PFSK-1 (cell line): ENCODE data around the gene STK40.

Experiments used
- POLR2AphosphoS5 ChIP-seq: IDR thresholded peaks from 2 replicates; pipeline ENCODE4 v1.6.1; 2012; ENCODE audit warnings: low read depth, mild to moderate bottlenecking, control low read depth, low read length, moderate library complexity
- TAF1 ChIP-seq: IDR thresholded peaks from 2 replicates; pipeline ENCODE4 v1.6.1; 2012; ENCODE audit warnings: low read length, control low read depth, borderline replicate concordance; ENCODE audit not compliant: insufficient read depth

- TF ChIP-seq POLR2AphosphoS5 (no peak), TAF1 (no peak)
Observed at GRCh38 chr1:36421649-36422048, 35.9 kb upstream of the STK40 start.
